ENCODE results near the gene DCAF15. TPM values are rescaled to one million over a fixed set of nuclear protein-coding genes. Genes with fewer than 3 reads are reported as not detected.
"Not testable (repeated sequence)": the region's sequence is repeated elsewhere in the genome, so short reads cannot be mapped to it uniquely, and the experiment has no call there.

The DCAF15 gene
- polyA plus RNA-seq, 1 of the 3 experiments (the other 2 are of a cell fraction) = 55.6 TPM

- Histone ChIP-seq H3K36me3 (replicated peaks in 1 of 2; ENCODE audit: control insufficient read depth in 1 of 2, insufficient read depth in 2 of 2, low read length in 1 of 2) (peaks cover 0 to 10% of the 10 kb centered on the region in 2 experiments), H3K9ac (no peak overlapping the region), H3K9me3 (no peaks in the 10 kb centered on the region), H3K79me2 (ENCODE audit: insufficient read depth) (no peaks in the 10 kb centered on the region), H3F3A (replicated peaks; ENCODE audit: insufficient read depth) (peaks cover 5% of the 10 kb centered on the region), H3K27ac (ENCODE audit: low read depth in 2 of 2, low read length in 1 of 2) (no peak overlapping the region), H3K9me2 (no peaks in the 10 kb centered on the region), H3K27me3 (ENCODE audit: insufficient read depth) (no peaks in the 10 kb centered on the region), H2AFZ (ENCODE audit: low read depth) (no peak overlapping the region), H3K4me1 (ENCODE audit: control insufficient read depth in 1 of 2, insufficient read depth in 2 of 2, low read depth in 1 of 2, low read length in 1 of 2) (no peaks in the 10 kb centered on the region), H3K4me2 (no peak overlapping the region), H4K20me1 (ENCODE audit: insufficient read depth) (no peaks in the 10 kb centered on the region), H3K4me3 (ENCODE audit: low read depth in 2 of 2, low read length in 1 of 2) (no peak overlapping the region)
- 91% methylated on average over 7 of the region's 22 CpGs for WGBS (ENCODE audit: low lambda C conversion rate)
- TF ChIP-seq GABPA (IDR thresholded peaks at IDR 0.05; ENCODE audit: low read depth) = no peak
- DNase-seq = no peak
- ChIA-PET POLR2A (no interaction called here), CTCF (interaction anchor here (0.9 to 1.3 kb wide), 2 partner anchors 15 to 89 kb away, joined by 3 to 4 read pairs; no protein-coding TSS in a partner anchor)
These were observed 16.1 kb downstream of the DCAF15 start for GRCh38 chr19:13968383-13968935.

DNA sequence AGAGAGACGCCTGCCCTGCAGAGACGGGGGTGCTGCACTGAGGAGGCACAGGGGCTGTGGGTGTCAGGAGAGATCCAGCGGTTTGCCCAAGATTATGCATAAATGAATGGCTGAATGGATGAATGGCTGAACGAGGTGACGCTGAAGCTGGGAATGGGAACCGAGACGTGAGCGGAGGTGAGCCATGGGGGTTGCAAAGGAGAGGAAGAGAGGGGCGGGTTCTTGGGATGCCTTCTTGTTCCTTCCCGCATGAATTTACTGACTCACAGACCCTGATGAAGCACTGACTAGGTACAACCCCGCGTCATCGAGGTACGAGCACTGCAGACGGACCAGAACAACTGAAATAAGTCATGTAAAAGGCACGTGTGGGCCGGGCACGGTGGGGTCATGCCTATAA, 16.7 kb downstream of the DCAF15 start:
- no peak for DNase-seq
- no peak overlapping the region for H3K4me2 ChIP-seq

DNA sequence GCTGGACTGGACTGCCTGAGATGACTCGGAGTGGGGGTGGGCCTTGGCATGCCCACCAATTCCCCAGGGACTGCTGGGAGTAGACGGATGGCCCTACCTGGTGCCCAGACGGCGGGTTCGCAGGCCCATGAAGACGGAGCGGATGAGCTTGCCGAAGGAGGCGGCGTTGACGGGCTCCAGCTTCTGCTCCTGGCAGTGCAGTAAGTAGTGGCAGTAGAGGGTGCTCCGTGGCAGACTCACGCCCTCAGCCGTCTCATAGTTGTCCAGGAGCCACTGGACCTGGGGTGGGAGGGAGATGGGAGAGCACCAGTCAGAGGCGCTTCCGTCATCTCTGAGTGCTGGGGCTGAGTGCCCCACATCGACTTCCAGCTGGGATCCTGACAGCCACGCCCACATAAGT, 17.6 kb downstream of the DCAF15 start:
- WGBS (ENCODE audit: low lambda C conversion rate) = 94% methylated on average over 3 of the region's 18 CpGs
- Histone ChIP-seq H3F3A (replicated peaks; ENCODE audit: insufficient read depth) (no peaks in the 10 kb centered on the region), H2AFZ (ENCODE audit: low read depth) (no peak overlapping the region), H4K20me1 (ENCODE audit: insufficient read depth) (no peaks in the 10 kb centered on the region), H3K9me3 (no peaks in the 10 kb centered on the region), H3K4me3 (ENCODE audit: low read depth in 2 of 2, low read length in 1 of 2) (no peak overlapping the region), H3K4me2 (no peak overlapping the region), H3K9ac (no peak overlapping the region), H3K4me1 (ENCODE audit: control insufficient read depth in 1 of 2, insufficient read depth in 2 of 2, low read depth in 1 of 2, low read length in 1 of 2) (no peaks in the 10 kb centered on the region), H3K27me3 (ENCODE audit: insufficient read depth) (no peaks in the 10 kb centered on the region), H3K79me2 (ENCODE audit: insufficient read depth) (no peaks in the 10 kb centered on the region), H3K36me3 (replicated peaks in 1 of 2; ENCODE audit: control insufficient read depth in 1 of 2, insufficient read depth in 2 of 2, low read length in 1 of 2) (peaks cover 0 to 10% of the 10 kb centered on the region in 2 experiments), H3K27ac (ENCODE audit: low read depth in 2 of 2, low read length in 1 of 2) (no peak overlapping the region), H3K9me2 (no peaks in the 10 kb centered on the region)
- TF ChIP-seq MEF2A (IDR thresholded peaks at IDR 0.05; ENCODE audit: borderline replicate concordance, low read depth) = no peak
- TF ChIP-seq GATA2 (CRISPR knock-in tag; IDR thresholded peaks at IDR 0.05) = no peak
- no peak for TF ChIP-seq FOSL2 (IDR thresholded peaks at IDR 0.05; ENCODE audit: borderline replicate concordance, low read depth)
- ChIA-PET POLR2A (interaction anchor here (0.8 kb wide), 1 partner anchor 9 kb away, joined by 5 read pairs; no protein-coding TSS in a partner anchor), CTCF (interaction anchor here (1.1 to 1.3 kb wide), 2 partner anchors 89 to 90 kb away, joined by 3 to 4 read pairs; no protein-coding TSS in a partner anchor)
- DNase-seq = no peak

More for the DNA sequence above, 16.7 kb downstream of the DCAF15 start:
- Histone ChIP-seq H3K36me3 (replicated peaks in 1 of 2; ENCODE audit: control insufficient read depth in 1 of 2, insufficient read depth in 2 of 2, low read length in 1 of 2) (peaks cover 0 to 10% of the 10 kb centered on the region in 2 experiments), H3K27ac (ENCODE audit: low read depth in 2 of 2, low read length in 1 of 2) (no peak overlapping the region), H3K27me3 (ENCODE audit: insufficient read depth) (no peaks in the 10 kb centered on the region), H3K4me1 (ENCODE audit: control insufficient read depth in 1 of 2, insufficient read depth in 2 of 2, low read depth in 1 of 2, low read length in 1 of 2) (no peaks in the 10 kb centered on the region), H2AFZ (ENCODE audit: low read depth) (no peak overlapping the region), H3F3A (replicated peaks; ENCODE audit: insufficient read depth) (peaks cover 5% of the 10 kb centered on the region), H4K20me1 (ENCODE audit: insufficient read depth) (no peaks in the 10 kb centered on the region), H3K9me3 (no peaks in the 10 kb centered on the region), H3K9ac (no peak overlapping the region), H3K79me2 (ENCODE audit: insufficient read depth) (no peaks in the 10 kb centered on the region), H3K4me3 (ENCODE audit: low read depth in 2 of 2, low read length in 1 of 2) (no peak overlapping the region), H3K9me2 (no peaks in the 10 kb centered on the region)
- TF ChIP-seq SIN3A (IDR thresholded peaks at IDR 0.05; ENCODE audit: borderline replicate concordance, low read depth, low read length) (no peak), RCOR1 (IDR thresholded peaks at IDR 0.05; ENCODE audit: low read length) (no peak)
- TF ChIP-seq, protein P1, sequence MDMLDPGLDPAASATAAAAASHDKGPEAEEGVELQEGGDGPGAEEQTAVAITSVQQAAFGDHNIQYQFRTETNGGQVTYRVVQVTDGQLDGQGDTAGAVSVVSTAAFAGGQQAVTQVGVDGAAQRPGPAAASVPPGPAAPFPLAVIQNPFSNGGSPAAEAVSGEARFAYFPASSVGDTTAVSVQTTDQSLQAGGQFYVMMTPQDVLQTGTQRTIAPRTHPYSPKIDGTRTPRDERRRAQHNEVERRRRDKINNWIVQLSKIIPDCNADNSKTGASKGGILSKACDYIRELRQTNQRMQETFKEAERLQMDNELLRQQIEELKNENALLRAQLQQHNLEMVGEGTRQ (IDR thresholded peaks at IDR 0.05; ENCODE audit: borderline replicate concordance, low read depth, low read length) = no peak
- POLR2A ChIA-PET = no interaction called here
- 97% methylated on average over 16 of the region's 18 CpGs for WGBS (ENCODE audit: low lambda C conversion rate)
- CTCF ChIA-PET = interaction anchor here (0.9 to 1.3 kb wide), 2 partner anchors 15 to 89 kb away, joined by 3 to 4 read pairs; no protein-coding TSS in a partner anchor

DNA sequence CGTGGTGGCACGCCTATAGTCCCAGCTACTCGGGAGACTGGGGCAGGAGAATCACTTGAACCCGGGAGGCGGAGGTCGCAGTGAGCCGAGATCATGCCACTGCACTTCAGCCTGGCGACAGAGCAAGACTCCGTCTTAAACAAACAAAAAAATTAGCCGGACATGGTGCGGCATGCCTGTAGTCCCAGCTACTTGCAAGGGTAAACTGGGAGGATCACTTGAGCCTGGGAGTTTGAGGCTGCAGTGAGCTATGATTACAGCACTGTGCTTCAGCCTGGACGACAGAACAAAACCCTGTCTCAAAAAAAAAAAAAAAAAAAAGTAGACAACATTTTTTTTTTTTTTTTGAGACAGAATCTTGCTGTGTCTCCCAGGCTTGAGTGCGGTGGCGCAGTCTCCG, 19.6 kb downstream of the DCAF15 start:
- H3K79me2 ChIP-seq (ENCODE audit: insufficient read depth); H3K9me3 ChIP-seq; H3K36me3 ChIP-seq (replicated peaks in 1 of 2; ENCODE audit: control insufficient read depth in 1 of 2, insufficient read depth in 2 of 2, low read length in 1 of 2); H3K9ac ChIP-seq; H4K20me1 ChIP-seq (ENCODE audit: insufficient read depth); H3K4me2 ChIP-seq; H3K27me3 ChIP-seq (ENCODE audit: insufficient read depth); H3K4me3 ChIP-seq (ENCODE audit: low read depth in 2 of 2, low read length in 1 of 2); H3K4me1 ChIP-seq (ENCODE audit: control insufficient read depth in 1 of 2, insufficient read depth in 2 of 2, low read depth in 1 of 2, low read length in 1 of 2); DNase-seq; H3K9me2 ChIP-seq; POLR2A ChIA-PET; H2AFZ ChIP-seq (ENCODE audit: low read depth); H3K27ac ChIP-seq (ENCODE audit: low read depth in 2 of 2, low read length in 1 of 2); H3F3A ChIP-seq (replicated peaks; ENCODE audit: insufficient read depth): not testable (repeated sequence)
- WGBS (ENCODE audit: low lambda C conversion rate) = 94% methylated on average over 15 of the region's 15 CpGs
- CTCF ChIA-PET = interaction anchor here (0.7 to 3.1 kb wide), 5 partner anchors 13 to 100 kb away, joined by 3 to 12 read pairs (median 3); partner anchors contain the start of genes IL27RA and MISP3

Data from SK-N-SH (cell line).